Glutamatergic neuron (in vitro differentiated cells): ENCODE data around the gene TVP23A. TPM values are rescaled to one million over a fixed set of nuclear protein-coding genes. Genes with fewer than 3 reads are reported as not detected.

Source experiments
- DNase-seq: peaks from one replicate; pipeline ENCODE4 v3.0.0; 2022
- H3K27ac Mint-ChIP-seq: one replicate; pipeline ENCODE4 v1.8.0; 2020; ENCODE audit warnings: mild to moderate bottlenecking, mixed read lengths, inconsistent platforms; ENCODE audit not compliant: unreplicated experiment
- H3K27me3 Mint-ChIP-seq: one replicate; pipeline ENCODE4 v1.8.0; 2020; ENCODE audit warnings: mild to moderate bottlenecking, moderate library complexity, mixed read lengths, inconsistent platforms; ENCODE audit not compliant: unreplicated experiment
- H3K36me3 Mint-ChIP-seq: one replicate; pipeline ENCODE4 v1.8.0; 2020; ENCODE audit warnings: mild to moderate bottlenecking, mixed read lengths, inconsistent platforms; ENCODE audit not compliant: unreplicated experiment
- H3K4me1 Mint-ChIP-seq: one replicate; pipeline ENCODE4 v1.8.0; 2020; ENCODE audit warnings: mild to moderate bottlenecking, low read depth, mixed read lengths, inconsistent platforms; ENCODE audit not compliant: unreplicated experiment
- H3K4me3 Mint-ChIP-seq: one replicate; pipeline ENCODE4 v1.8.0; 2020; ENCODE audit warnings: mild to moderate bottlenecking, mixed read lengths, inconsistent platforms; ENCODE audit not compliant: unreplicated experiment
- H3K9me3 Mint-ChIP-seq: one replicate; pipeline ENCODE4 v1.8.0; 2020; ENCODE audit warnings: mild to moderate bottlenecking, moderate library complexity, mixed read lengths, inconsistent platforms; ENCODE audit not compliant: unreplicated experiment
- long read RNA-seq: library from polyadenylated mRNA; unstranded; transcript quantifications from one replicate; pipeline ENCODE4 v2.0.0, GENCODE V29; 2020; ENCODE audit not compliant: unreplicated experiment
- total RNA-seq: library from RNA; stranded (reverse); fragmentation: NEBNext Ultra II Directional; extraction: Animal tissue kit (Norgen Biotek cat#: 25700); gene quantifications from one replicate; pipeline ENCODE4 v1.2.1, GENCODE V29; 2021; ENCODE audit not compliant: unreplicated experiment
- TF ChIP-seq, protein P1 (sequence below): fragments of 200-600 bp; sonication (generic); IDR thresholded peaks from one replicate; pipeline ENCODE4 v1.5.0; 2021; ENCODE audit not compliant: partially characterized antibody, unreplicated experiment

TVP23A gene
- total RNA-seq: 8.4 TPM
- long read RNA-seq, partial matches to known transcripts: 0 of 2 reads
- long read RNA-seq, other reads (novel, unspliced or antisense): 1 of 2 reads

DNA sequence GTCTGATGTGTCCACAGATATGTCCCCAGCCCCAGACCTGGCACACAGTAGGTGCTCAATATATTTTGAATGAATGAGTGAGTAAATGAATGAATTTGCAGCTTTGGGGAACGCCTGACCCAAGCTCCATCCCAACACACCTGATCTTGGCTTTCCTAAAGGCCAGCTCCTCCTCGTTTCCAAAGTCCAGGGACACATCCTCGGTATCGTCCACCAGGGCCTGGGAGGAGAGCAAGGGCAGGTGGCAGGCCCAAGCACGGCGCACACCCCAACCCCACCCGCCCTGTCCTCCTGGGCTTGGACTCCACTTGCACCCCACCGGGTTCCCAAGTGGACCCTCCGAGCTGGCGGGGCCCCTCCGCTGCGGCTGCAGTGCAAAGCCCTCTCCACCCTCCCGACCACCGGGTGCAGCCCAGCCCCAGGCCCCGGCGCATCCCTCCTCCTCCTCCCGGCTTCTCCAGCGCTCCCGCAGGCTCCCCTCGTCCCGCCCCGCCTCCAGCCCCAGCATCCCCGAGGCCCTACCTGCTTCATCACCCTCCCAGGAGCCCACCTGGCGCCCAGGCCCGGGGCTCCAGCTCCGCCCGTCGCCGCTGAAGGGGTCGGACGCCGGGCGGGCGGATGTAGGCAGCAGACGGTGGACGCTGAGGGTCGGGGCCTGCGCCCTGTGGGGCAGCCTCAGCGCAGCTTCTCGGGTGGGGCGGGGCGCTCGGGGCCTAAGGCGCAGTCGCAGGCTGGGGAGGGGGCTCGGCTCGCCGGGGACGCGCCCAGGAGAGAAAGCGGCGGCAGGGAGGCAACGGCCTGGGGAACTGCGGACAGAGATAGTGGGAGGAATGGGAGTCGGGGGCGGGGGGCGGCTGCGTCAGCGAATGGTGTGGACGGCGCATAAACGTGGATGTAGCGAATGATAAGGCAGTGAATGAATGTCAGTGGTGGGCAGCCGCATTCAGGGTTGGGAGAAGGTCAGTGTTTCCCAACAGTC, at the start of gene TVP23A:
TSS of gene TVP23A (minus strand) at position 832 of the 979 bp plus-strand sequence. CDS start at position 531, 301 bp downstream.
- Mint-ChIP-seq H3K9me3 (no peaks in the 10 kb centered on the region), H3K36me3 (no peaks in the 10 kb centered on the region), H3K4me3 (peak within 1 kb of the TSS; percentile 81), H3K27me3 (no peaks in the 10 kb centered on the region), H3K27ac (peak within 1 kb of the TSS; percentile 48), H3K4me1 (no peaks in the 10 kb centered on the region)
- DNase-seq: peak; percentile 67
- TF ChIP-seq, protein P1, sequence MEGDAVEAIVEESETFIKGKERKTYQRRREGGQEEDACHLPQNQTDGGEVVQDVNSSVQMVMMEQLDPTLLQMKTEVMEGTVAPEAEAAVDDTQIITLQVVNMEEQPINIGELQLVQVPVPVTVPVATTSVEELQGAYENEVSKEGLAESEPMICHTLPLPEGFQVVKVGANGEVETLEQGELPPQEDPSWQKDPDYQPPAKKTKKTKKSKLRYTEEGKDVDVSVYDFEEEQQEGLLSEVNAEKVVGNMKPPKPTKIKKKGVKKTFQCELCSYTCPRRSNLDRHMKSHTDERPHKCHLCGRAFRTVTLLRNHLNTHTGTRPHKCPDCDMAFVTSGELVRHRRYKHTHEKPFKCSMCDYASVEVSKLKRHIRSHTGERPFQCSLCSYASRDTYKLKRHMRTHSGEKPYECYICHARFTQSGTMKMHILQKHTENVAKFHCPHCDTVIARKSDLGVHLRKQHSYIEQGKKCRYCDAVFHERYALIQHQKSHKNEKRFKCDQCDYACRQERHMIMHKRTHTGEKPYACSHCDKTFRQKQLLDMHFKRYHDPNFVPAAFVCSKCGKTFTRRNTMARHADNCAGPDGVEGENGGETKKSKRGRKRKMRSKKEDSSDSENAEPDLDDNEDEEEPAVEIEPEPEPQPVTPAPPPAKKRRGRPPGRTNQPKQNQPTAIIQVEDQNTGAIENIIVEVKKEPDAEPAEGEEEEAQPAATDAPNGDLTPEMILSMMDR: no peak

DNA sequence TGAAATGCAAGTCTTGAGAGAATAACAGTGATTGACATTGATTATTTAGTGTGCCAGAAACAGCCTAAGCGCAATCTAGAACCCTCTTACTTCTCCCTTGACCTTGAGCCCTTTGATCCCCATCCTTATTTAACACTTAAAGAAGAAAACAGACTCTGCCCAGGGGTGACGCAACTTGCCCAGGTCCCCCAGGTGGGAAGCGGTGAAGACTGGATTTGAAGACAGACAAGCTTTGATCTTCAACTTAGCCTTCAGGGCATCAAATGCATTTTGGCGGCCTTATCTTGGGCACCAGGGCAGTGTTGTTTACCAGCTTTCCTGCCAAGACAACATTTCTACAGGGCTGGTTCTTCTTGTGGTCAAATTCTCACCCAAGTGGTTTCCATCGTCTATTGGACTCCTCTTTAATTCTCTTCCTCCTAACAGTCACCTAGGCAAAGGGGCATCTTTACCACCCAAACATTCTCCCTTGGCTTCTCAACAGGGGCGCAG, 49.6 kb upstream of the TVP23A start:
- no peaks in the 10 kb centered on the region for H3K36me3 Mint-ChIP-seq
- H3K9me3 Mint-ChIP-seq: peaks cover 5% of the 10 kb centered on the region
- no peak for DNase-seq
- H3K27me3 Mint-ChIP-seq: peaks cover 9% of the 10 kb centered on the region
- H3K4me1 Mint-ChIP-seq: peaks cover 1% of the 10 kb centered on the region
- H3K4me3 Mint-ChIP-seq: no peak overlapping the region
- TF ChIP-seq, protein P1: no peak
- no peak overlapping the region for H3K27ac Mint-ChIP-seq

DNA sequence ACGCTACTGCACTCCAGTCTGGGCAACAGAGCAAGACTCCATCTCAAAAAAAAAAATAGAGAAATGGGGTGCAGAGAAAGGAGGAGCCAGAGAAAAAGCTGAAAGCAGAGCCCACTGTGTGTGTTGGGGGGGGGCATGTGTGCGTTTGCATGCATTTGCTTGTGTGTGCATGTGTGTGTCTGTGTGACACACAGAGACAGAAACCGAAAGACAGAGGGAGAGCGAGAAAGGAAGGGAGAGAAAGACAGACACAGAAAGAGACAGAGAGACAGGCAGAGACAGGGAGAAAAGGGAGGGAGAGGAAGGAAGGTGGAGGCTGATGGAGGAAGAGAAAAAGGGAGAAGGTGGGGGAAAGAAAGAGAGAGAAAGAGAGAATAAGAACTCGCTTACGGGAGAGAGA, 48.6 kb upstream of the TVP23A start:
- Mint-ChIP-seq H3K4me1 (peaks cover 1% of the 10 kb centered on the region), H3K4me3 (no peak overlapping the region), H3K27ac (no peak overlapping the region), H3K27me3 (peaks cover 9% of the 10 kb centered on the region), H3K36me3 (no peaks in the 10 kb centered on the region), H3K9me3 (peaks cover 7% of the 10 kb centered on the region)
- no peak for DNase-seq
- TF ChIP-seq, protein P1: no peak

DNA sequence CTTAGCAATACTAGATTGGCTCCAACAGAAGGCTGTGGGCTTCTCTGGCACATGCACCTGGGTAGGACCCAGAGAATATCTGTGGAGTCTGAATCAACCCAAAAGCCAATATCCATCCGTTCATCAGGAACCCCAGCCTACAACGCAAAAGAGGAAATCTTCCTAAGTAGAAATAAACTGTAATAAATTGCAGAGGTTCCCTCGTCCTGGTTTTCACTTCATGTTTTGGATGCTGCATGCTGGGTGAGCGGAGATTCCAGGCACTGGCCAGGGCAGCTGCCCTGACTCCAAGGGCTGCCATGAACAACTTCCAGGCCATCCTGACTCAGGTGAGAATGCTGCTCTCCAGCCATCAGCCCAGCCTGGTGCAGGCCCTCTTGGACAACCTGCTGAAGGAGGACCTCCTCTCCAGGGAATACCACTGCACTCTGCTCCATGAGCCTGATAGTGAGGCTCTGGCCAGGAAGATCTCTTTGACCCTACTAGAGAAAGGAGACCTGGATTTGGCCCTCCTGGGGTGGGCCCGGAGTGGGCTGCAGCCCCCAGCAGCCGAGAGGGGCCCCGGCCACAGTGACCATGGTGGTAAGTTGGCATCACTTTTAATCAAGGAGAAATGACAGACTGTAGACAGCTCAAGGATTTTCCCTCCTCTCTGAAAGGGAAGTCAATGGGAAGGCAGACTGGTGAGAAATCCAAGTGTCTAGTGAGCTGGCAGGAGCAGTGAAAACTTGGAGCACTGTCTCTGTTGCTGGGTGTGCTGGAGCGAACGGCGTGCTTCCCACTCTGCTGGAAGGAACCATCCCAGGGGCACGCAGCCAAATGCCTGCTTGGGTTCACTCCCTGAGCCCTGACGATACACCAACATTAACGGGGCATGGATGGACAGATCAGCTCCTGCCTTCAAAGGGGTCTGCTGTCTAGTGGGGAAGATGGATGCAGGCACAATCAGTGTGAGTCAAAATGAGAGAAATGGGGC, 47.7 kb upstream of the TVP23A start:
- H3K36me3 Mint-ChIP-seq: no peaks in the 10 kb centered on the region
- DNase-seq: no peak
- peaks cover 5% of the 10 kb centered on the region for H3K9me3 Mint-ChIP-seq
- no peaks in the 10 kb centered on the region for H3K4me1 Mint-ChIP-seq
- H3K27ac Mint-ChIP-seq: no peak overlapping the region
- H3K27me3 Mint-ChIP-seq: peaks cover 6% of the 10 kb centered on the region
- H3K4me3 Mint-ChIP-seq: no peak overlapping the region
- TF ChIP-seq, protein P1: no peak
